Thyroid gland (tissue), 4 donors: ENCODE measurements around the gene TEX10. TPM values are rescaled to one million over a fixed set of nuclear protein-coding genes. Genes with fewer than 3 reads are reported as not detected.
A peak's percentile ranks its signal among the peaks of the same experiment; 100 is the strongest.

Source experiments
- DNase-seq, 2 donors: peaks; one replicate each; pipeline ENCODE4 v3.0.0-alpha.2; 2019
- H3K27ac ChIP-seq, 3 donors: fragments of 200-600 bp; sonication (generic); 1 replicate in 2 of 3; 2 replicates in 1 of 3; pipeline ENCODE4 v1.5.1; 2016 to 2019; ENCODE audit warnings: mild to moderate bottlenecking in 1 of 3, moderate library complexity in 1 of 3
- H3K27me3 ChIP-seq: fragments of 200-600 bp; sonication (generic); one replicate; pipeline ENCODE4 v1.5.1; 2019
- H3K36me3 ChIP-seq, 2 donors: fragments of 200-600 bp; sonication (generic); one replicate each; pipeline ENCODE4 v1.5.1; 2016 to 2019
- H3K4me1 ChIP-seq, 2 donors: fragments of 200-600 bp; sonication (generic); one replicate each; pipeline ENCODE4 v1.5.1; 2017 to 2019
- H3K4me3 ChIP-seq, 3 donors: fragments of 200-600 bp; sonication (generic); replicated peaks in 1 of 3; 1 replicate in 2 of 3; 2 replicates in 1 of 3; pipeline ENCODE4 v1.5.1; 2016; ENCODE audit warnings: mild to moderate bottlenecking in 1 of 3
- H3K9me3 ChIP-seq: fragments of 200-600 bp; sonication (generic); one replicate; pipeline ENCODE4 v1.5.1; 2017
- CTCF ChIP-seq, 6 experiments: fragments of 200-600 bp in 3 of 6; fragments of 450-650 bp in 3 of 6; sonication (generic) in 3 of 6; IDR thresholded peaks; one replicate each; pipeline ENCODE4 v1.5.1; 2016 to 2019; ENCODE audit warnings: antibody characterized with exemption in 6 of 6, mild to moderate bottlenecking in 2 of 6, inconsistent platforms in 1 of 6, moderate library complexity in 1 of 6
- POLR2A ChIP-seq, 2 donors: fragments of 450-650 bp; IDR thresholded peaks; one replicate each; pipeline ENCODE4 v1.6.1; 2017; ENCODE audit warnings: antibody characterized with exemption in 2 of 2, mild to moderate bottlenecking in 2 of 2, moderate library complexity in 1 of 2
- WGBS, 2 donors: methylation state at CpG; one replicate each; pipeline ENCODE4 v1.1.5; 2017; 5-methylcytosine and 5-hydroxymethylcytosine counted together
- intact Hi-C: fragments of 100-400 bp; cut with DNase I; formaldehyde crosslinking; loops from one replicate; pipeline ENCODE4 v1.15.1; 2023
- total RNA-seq, 4 donors: library from RNA; depleted of rRNA; stranded (reverse); fragments of >200 nt; gene quantifications; one replicate each; pipeline ENCODE4 v1.2.3, GENCODE V29; 2016

Gene TEX10
- total RNA-seq, 4 donors from 2014 or later: 18.8 to 25.1 (median 23.4) TPM

GRCh38 chr9:100359057-100359456 is 6.3 kb upstream of the TEX10 start:
- WGBS, 2 donors: 95 to 98% methylated on average over 3 of the region's 3 CpGs
- Histone ChIP-seq H3K36me3 (no peaks in the 10 kb centered on the region), H3K27me3 (no peaks in the 10 kb centered on the region), H3K27ac (no peak overlapping the region), H3K4me1 (no peaks in the 10 kb centered on the region), H3K4me3 (no peak overlapping the region), H3K9me3 (no peaks in the 10 kb centered on the region)
- no peak for DNase-seq
- intact Hi-C loops: no loop called here
- TF ChIP-seq CTCF (IDR thresholded peaks at IDR 0.05) (no peak), POLR2A (IDR thresholded peaks at IDR 0.05) (no peak)

- Histone ChIP-seq H3K4me3 (no peak overlapping the region), H3K9me3 (no peaks in the 10 kb centered on the region), H3K4me1 (no peaks in the 10 kb centered on the region), H3K27ac (no peak overlapping the region), H3K36me3 (no peaks in the 10 kb centered on the region), H3K27me3 (no peaks in the 10 kb centered on the region)
- 68 to 72% methylated on average over 1 of the region's 1 CpG for WGBS, 2 donors
- DNase-seq: no peak
- intact Hi-C loops: no loop called here
- no peak for TF ChIP-seq CTCF (IDR thresholded peaks at IDR 0.05)
- no peak for TF ChIP-seq POLR2A (IDR thresholded peaks at IDR 0.05)
These were observed 4.8 kb upstream of the TEX10 start for GRCh38 chr9:100357501-100357900.

GRCh38 chr9:100355561-100355960 is 2.8 kb upstream of the TEX10 start:
- Histone ChIP-seq H3K9me3 (no peaks in the 10 kb centered on the region), H3K4me3 (no peak overlapping the region), H3K36me3 (no peaks in the 10 kb centered on the region), H3K4me1 (peaks cover 5 to 6% of the 10 kb centered on the region in 2 donors), H3K27me3 (no peaks in the 10 kb centered on the region), H3K27ac (no peak overlapping the region)
- no peak for DNase-seq
- 95 to 98% methylated on average over 2 of the region's 2 CpGs for WGBS, 2 donors
- intact Hi-C loops: no loop called here
- TF ChIP-seq CTCF (IDR thresholded peaks at IDR 0.05) (no peak), POLR2A (IDR thresholded peaks at IDR 0.05) (no peak)

DNA sequence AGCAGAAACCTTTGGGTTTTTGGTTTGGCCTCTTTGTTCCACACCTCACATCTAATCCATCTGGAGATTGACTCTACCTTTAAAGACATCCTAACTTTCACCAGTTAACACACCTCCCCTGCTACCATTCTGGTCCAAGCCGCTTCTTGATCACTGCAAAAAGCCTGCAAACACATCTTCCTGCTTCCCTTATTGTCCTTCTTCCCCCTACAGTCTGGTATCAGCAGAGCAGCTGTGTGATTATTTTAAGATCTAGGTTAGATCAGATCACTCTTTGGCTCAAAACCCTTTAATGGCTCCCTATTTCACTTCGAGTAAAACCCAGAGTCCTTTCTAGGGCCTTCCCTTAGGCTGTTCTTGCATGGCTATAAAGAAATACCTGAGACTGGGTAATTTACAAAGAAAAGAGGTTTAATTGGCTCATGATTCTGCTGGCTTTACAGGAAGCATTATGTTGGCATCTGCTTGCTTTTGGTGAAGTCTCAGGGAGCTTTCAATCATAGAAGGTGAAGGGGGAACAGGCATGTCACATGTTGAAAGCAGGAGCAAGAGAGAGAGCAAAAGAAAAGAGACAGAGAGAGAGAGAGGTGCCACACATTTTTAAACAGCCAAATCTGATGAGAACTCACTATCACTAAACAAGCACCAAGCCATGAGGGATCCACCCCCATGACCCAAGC is 1.5 kb upstream of the TEX10 start:
- Histone ChIP-seq H3K9me3 (no peaks in the 10 kb centered on the region), H3K36me3 (no peaks in the 10 kb centered on the region), H3K4me1 (peaks cover 5 to 13% of the 10 kb centered on the region in 2 donors), H3K27me3 (no peaks in the 10 kb centered on the region), H3K4me3 (no peak overlapping the region), H3K27ac (no peak overlapping the region)
- DNase-seq: no peak
- no peak for TF ChIP-seq CTCF (IDR thresholded peaks at IDR 0.05)
- 94 to 95% methylated on average over 2 of the region's 2 CpGs for WGBS, 2 donors
- intact Hi-C loops: no loop called here

GRCh38 chr9:100352201-100352726 is 478 bp downstream of the TEX10 start:
- peak; percentile 19 to 37 for DNase-seq
- TF ChIP-seq CTCF (IDR thresholded peaks at IDR 0.05): no peak
- TF ChIP-seq POLR2A (IDR thresholded peaks at IDR 0.05): no peak
- intact Hi-C loops: no loop called here
- H3K4me1 ChIP-seq: peaks cover 5 to 13% of the 10 kb centered on the region in 2 donors
- H3K27me3 ChIP-seq: no peaks in the 10 kb centered on the region
- H3K36me3 ChIP-seq: no peaks in the 10 kb centered on the region
- H3K9me3 ChIP-seq: no peaks in the 10 kb centered on the region
- H3K4me3 ChIP-seq: peak overlapping the region; percentile 82 to 96 (median 95)
- WGBS, 2 donors: 2 to 3% methylated on average over 5 of the region's 43 CpGs
- peak overlapping the region; percentile 52 to 74 (median 55) for H3K27ac ChIP-seq
